HG03139 (cell line): Measurements from ENCODE around the gene LRP2.
A peak's percentile ranks its signal among the peaks of the same experiment; 100 is the strongest.

Source experiments
- ATAC-seq: cut with Tn5 transposase; IDR thresholded peaks from one replicate; pipeline ENCODE4 v1.9.1; 2021; ENCODE audit not compliant: unreplicated experiment

Gene LRP2

GRCh38 chr2:169247211-169247610 is 115.1 kb downstream of the LRP2 start:
- no peak for ATAC-seq

GRCh38 chr2:169240405-169240804 is 121.9 kb downstream of the LRP2 start:
- ATAC-seq, result no peak

GRCh38 chr2:169237939-169238338 is 124.4 kb downstream of the LRP2 start:
- ATAC-seq, result no peak

GRCh38 chr2:169237286-169237685 is 125.0 kb downstream of the LRP2 start:
- ATAC-seq, result no peak

GRCh38 chr2:169232551-169233154 is 129.7 kb downstream of the LRP2 start:
- no peak for ATAC-seq

- no peak for ATAC-seq
Observed at GRCh38 chr2:169230204-169230603, 132.1 kb downstream of the LRP2 start.

- no peak for ATAC-seq
Observed at GRCh38 chr2:169229590-169229989, 132.7 kb downstream of the LRP2 start.

- no peak for ATAC-seq
Observed at GRCh38 chr2:169225906-169226305, 136.4 kb downstream of the LRP2 start.

GRCh38 chr2:169225233-169225750 is 137.0 kb downstream of the LRP2 start:
- ATAC-seq, result no peak

- peak; percentile 85 for ATAC-seq
Observed at GRCh38 chr2:169222665-169223064, 139.7 kb downstream of the LRP2 start.

- ATAC-seq, result no peak
Observed at GRCh38 chr2:169221745-169222369, 140.5 kb downstream of the LRP2 start.

GRCh38 chr2:169210917-169211316 is 151.4 kb downstream of the LRP2 start:
- no peak for ATAC-seq

- no peak for ATAC-seq
Observed at GRCh38 chr2:169208026-169208425, 154.3 kb downstream of the LRP2 start.

- ATAC-seq, result no peak
Observed at GRCh38 chr2:169205176-169205575, 157.2 kb downstream of the LRP2 start.

GRCh38 chr2:169203952-169204351 is 158.4 kb downstream of the LRP2 start:
- no peak for ATAC-seq

- no peak for ATAC-seq
Observed at GRCh38 chr2:169200756-169201155, 161.6 kb downstream of the LRP2 start.

GRCh38 chr2:169193618-169194017 is 168.7 kb downstream of the LRP2 start:
- ATAC-seq, result no peak

GRCh38 chr2:169190197-169190775 is 172.0 kb downstream of the LRP2 start:
- ATAC-seq, result no peak

GRCh38 chr2:169189132-169189531 is 173.2 kb downstream of the LRP2 start:
- no peak for ATAC-seq

GRCh38 chr2:169185711-169186110 is 176.6 kb downstream of the LRP2 start:
- no peak for ATAC-seq

GRCh38 chr2:169184074-169184473 is 178.3 kb downstream of the LRP2 start:
- no peak for ATAC-seq

- no peak for ATAC-seq
Observed at GRCh38 chr2:169182573-169182972, 179.8 kb downstream of the LRP2 start.
